ENCODE data around the gene CCDC152.

The CCDC152 gene

GRCh38 chr5:42781584-42781983 lies 25.0 kb downstream of the CCDC152 start:
- DNase-seq (ENCODE audit: low spot score) = no peak

GRCh38 chr5:42784132-42784531 lies 27.5 kb downstream of the CCDC152 start:
- no peak for DNase-seq (ENCODE audit: low spot score)

DNA sequence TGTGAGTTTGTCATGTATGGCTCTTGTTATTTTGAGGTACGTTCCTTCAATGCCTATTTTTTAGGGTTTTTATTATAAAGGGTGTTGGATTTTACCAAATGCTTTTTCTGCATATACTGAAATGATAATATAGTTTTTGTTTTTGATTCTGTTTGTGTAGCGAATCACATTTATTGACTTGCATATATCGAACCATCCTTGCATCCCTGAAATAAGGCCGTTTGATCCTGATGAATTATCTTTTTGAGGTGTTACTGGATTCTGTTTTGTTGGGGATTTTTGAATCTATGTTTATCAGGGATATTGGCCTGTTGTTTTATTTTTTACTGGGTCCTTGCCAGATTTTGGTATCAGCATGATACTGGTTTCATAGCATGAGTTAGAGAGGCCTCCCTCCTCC lies 29.1 kb downstream of the CCDC152 start:
- DNase-seq (ENCODE audit: low spot score) = no peak

GRCh38 chr5:42787073-42787472 lies 30.5 kb downstream of the CCDC152 start:
- DNase-seq (ENCODE audit: low spot score) = no peak

DNA sequence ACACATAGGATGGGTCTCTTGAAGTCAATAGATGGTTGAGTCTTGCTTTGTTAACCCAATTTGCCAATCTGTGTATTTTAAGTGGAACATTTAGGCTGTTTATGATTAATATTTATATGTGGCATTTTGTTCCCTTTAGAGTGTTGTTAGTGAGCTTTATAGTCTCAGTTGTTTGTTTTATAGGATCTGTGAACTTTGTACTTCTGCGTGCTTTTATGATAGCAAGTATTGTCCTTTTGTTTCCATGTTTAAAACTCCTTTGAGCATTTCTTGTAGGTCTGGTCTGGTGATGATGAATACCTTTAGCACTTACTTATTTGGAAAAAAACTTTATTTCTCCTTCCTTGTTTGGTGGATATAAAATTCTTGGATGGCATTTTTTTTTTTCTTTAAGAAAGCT lies 31.2 kb downstream of the CCDC152 start:
- no peak for DNase-seq (ENCODE audit: low spot score)

GRCh38 chr5:42791151-42791550 lies 34.5 kb downstream of the CCDC152 start:
- DNase-seq (ENCODE audit: low spot score) = no peak

DNA sequence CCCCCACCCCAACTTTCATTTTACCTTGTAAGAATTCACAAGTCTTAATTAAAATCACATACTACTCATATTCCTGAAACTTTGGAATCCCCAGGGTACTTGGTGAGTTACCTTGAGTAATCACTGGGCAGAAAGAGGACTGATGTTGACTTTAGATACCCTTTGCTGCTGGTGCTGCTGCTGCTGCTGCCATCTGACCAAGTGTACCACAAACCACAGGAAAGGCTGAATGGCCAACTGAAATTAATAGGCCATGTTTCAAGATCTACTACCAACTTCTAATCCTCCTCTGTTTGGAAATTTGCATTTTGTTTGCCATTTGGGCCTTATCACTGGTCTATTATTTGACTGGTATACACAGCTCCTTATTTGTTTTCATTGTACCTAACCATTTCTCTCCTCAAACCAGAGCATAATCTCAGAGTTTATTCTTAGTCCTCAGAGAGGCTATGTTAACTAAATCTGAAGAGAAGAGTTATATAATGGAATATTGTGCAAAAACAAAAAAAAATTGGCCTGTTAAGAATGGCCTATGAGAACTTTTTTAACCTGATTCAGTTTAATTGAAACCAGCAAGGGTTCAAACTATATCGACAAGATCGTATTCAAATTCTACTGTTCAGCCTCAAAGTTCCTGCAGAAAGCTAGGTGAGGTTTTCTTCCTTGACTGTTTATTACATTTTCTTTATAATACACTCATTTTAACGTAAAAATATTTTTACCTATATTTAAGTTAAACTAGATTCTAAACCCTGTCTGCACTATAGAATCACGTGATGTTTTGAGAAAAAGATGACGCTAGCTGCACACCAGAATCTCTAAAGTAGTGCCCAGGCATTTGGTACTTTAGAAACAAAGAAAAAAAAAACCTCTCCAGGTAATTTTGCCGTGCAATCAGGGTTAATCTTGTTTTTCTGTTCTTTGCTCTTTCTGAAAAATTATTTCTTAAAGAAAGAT lies 41.9 kb downstream of the CCDC152 start:
- DNase-seq (ENCODE audit: low spot score) = no peak

- DNase-seq (ENCODE audit: low spot score) = no peak
Measured at GRCh38 chr5:42799241-42799608, 42.6 kb downstream of the CCDC152 start.

DNA sequence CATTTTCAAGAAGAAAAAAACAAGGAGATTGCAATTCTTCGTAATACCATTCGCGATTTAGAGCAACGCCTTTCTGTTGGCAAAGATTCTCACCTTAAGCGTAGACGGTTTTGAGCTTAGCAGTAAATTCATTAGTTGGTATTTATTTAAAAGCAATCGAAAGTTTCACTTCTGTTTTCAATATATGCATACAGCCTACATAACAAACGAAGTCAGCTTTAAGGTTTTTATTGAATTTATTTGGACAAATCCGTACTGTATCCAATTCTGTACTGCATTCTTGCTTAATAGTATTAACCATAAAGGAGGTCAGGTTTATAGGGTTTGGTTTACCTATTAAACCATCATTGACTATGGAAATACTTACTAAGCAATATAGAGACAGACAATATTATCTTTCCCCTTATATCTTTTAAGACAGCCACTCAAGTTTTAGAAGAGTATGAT lies 43.1 kb downstream of the CCDC152 start:
- DNase-seq (ENCODE audit: low spot score) = no peak

GRCh38 chr5:42800748-42801330 lies 44.2 kb downstream of the CCDC152 start:
- no peak for DNase-seq (ENCODE audit: low spot score)

DNA sequence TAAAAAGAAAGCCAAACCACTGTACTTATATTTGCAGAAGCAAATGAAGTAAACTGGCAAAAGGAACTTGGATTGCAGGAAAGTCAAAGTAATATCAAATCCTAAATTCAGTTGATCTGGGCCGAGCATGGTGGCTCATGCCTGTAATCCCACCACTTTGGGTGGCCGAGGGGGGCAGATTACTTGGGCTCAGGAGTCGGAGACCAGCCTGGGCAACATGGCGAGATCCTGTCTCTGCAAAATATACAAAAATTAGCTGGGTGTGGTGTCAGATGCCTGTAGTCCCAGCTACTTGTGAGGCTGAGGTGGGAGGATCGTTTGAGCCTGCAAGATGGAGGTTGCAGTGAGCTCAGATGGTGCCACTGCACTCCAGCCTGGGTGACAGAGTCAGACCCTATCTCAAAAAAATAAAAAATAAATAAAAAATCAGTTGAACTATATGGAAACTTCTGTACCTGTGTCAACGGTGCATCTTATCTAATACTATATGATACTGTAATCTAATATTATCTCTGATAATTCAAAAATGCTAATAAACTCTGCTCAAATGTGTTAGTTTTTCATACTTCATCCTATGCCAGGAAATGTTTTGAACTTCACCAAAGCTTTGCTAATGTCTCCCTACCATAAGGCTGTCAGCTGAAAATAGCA lies 45.0 kb downstream of the CCDC152 start:
- DNase-seq (ENCODE audit: low spot score) = no peak

DNA sequence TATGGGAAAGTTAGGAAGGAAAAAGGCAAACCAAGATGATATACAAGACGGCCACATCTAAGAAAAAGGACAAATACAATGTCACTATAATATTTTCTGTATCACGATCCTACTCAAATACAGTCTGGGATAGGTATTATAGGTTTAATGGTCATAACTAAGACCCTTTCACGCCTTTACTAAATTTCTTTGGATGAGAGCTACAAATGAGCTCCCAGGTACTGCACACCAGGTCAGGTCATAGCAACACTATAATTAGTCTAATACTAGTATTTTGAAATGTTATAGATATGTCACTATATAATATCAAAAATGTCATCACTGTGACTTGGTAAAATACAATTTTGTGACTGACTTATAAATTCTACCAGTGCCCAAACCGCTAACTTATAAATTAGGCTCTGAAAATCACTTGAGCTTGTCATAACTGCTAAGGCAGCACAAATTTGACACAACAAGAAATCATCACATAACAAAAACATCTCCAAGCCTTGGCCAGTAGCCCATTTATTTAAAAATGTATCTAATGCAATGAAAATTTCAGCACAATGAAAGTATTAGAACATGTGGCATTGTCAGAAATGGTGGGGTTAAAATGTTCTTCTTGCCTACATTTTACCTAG lies 48.2 kb downstream of the CCDC152 start:
- DNase-seq (ENCODE audit: low spot score) = no peak

DNA sequence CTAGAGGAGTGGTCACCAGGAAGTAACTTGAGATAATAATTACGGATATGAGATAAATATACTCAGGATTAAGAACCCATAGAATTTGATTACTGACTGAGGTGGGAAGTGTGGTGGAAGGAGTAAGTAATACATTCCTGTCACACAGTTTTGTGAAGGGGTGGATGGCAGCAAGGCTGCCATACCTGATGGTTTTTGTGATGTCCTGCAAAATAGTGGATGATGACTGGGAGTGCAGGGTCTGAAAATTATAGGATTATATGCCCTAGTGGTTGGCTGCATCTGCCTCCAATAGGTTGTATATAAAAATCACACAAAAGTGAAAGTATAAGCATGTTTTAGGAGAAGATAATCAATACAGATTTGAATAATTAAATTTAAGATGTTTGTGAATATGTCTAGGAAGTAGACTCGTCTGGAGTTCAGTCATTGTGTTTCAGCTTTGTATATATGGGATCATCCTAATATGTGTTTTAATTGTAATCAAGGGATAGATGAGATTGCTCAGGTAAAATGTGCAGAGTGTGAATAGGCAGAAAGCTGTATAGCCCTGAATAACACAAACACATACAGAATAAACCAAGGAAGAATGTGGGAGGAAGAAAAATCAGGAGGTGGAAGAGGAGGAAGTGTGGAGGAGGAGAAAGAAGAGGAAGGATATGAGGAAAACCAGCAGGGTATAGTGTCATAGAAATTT lies 49.5 kb downstream of the CCDC152 start:
- no peak for DNase-seq (ENCODE audit: low spot score)

DNA sequence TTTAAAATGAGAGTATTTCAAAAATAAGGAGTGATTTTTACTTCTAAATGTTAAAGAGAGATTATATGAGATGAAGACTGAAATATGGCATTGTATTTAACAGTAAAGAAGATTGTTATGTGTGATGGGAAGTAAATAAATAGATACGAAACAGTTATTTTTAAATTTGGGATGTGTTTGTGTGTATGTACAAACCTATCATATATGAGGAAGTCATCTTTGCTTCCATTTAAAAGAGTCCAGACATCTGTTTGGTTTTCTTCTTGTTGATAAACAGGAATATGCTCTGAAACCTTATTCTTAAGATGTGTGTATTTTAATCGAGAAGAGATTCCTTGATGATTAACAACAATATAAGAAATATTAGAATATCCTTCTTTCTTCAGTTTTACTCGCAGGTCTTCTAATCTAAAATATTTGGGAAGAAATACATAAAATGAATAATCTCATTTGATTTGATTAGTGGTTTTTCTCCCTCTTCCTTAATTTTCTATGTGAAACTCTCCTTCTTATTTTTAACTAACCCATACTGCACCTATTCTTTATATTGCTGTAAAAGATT lies 50.2 kb downstream of the CCDC152 start:
- DNase-seq (ENCODE audit: low spot score) = no peak

DNA sequence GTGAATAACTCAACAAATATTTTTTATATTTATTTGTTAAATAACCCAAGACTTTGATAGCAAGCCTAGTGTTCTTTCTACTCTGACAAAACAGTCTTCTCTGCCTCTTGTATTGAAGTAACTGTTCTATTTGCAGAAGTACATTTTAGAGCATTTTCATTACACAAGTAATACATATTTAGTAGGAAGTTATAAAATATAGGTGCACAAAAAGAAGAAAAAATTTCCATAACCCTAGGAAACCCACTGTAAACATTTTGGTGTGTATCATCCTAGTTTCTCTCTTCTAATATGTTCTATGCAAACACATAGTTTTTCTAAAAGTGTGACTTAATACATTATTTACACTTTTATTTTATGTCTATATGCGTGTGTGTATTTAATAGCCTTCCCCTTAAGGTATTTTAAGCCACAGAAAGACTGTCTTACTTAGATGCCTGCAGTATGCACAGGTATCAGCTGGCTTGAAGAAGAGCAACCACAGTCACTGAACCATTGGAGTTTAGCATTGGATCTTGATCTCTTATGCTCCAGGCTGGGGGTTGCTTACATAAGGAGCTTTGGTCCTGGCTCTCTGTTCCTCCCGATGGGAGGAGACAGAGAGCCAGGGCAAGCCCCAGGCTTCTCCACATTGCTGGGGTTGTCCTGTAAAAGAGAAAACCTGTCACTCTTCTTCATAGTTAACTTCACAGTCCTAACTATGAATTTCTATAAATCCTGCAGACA lies 51.3 kb downstream of the CCDC152 start:
- DNase-seq (ENCODE audit: low spot score) = no peak

DNA sequence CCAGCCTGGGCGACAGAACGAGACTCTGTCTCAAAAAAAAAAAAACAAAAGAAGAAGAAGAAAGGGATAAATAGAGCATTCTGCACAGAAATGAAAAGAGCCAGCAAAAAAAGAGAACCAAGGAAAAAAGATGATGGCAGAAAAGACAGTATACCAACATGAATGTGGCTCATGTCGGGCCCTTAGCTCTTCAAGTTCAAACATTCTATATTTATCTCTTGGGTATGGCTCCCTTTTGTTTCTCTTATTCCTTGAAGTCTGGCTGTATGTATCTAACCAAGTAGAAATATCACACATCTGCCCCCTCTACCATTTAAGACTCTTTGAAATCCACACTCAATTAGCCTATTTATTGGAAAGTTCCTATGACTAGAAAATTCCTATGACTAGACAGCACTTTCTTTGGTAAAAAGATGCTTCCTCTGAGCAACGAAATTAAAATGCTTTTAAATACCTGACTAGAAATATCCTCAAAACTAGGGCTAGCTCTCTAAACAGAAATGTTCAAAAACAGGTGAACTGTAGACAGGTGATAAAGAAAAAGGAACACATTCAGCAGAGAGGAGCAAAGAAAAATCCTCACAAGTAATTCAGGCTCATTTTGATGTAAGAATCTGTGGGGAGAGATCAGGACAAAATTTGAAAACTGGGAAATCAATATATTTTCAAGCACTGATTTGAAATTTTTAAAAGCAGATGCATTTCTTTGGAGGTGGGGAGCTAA lies 52.4 kb downstream of the CCDC152 start:
- no peak for DNase-seq (ENCODE audit: low spot score)

GRCh38 chr5:42810834-42811590 lies 54.4 kb downstream of the CCDC152 start:
- no peak for DNase-seq (ENCODE audit: low spot score)

DNA sequence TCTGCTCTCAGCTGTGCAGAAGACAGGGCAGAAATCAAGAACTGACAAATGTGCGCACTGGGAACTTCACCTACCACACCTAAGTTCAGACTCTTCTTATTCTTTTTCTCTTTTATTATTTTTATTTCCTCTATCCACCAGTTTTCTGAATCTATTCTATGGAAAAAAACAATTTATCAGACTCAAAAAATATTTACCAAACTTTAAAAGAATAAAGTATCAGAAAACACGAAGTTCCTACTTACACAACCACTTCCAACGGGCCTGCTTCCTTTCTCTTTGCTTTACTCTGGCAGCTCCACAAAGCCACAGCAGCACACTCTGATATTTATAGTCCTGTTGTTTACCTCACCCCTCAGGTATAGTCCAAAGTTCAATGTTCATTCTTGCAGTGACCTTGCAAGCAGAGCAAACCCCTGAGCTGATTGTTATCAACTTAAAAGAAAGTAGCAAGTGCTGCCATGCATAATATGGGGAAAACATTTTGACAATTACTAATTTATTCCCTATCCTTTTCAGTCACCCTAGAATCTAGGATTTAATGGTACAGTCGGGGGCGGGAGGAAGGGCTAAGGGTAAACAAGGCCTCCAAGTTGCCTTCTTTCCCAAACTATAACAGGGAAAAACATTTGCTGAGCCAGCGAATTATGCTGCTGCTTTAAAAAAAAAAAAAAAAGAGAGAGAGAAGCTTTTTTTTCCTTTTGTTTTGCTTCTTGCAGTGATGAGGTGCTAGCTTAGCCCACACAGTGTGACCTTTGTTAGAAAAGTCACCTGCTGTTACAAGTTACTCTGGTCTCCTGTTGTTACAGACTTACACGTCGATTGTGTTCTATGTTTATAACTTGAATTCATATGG lies 55.2 kb downstream of the CCDC152 start, which contains the start of gene SELENOP:
Gene SELENOP (minus strand): TSS at position 302 of the 856 bp plus-strand sequence. CDS start 3,539 bp downstream, outside the sequence.
- no peak for DNase-seq (ENCODE audit: low spot score)

All from NAMALWA (cell line).